ENCODE results near the gene NLK.
"Not testable (repeated sequence)": the region's sequence is repeated elsewhere in the genome, so short reads cannot be mapped to it uniquely, and the experiment has no call there.

The NLK gene

DNA sequence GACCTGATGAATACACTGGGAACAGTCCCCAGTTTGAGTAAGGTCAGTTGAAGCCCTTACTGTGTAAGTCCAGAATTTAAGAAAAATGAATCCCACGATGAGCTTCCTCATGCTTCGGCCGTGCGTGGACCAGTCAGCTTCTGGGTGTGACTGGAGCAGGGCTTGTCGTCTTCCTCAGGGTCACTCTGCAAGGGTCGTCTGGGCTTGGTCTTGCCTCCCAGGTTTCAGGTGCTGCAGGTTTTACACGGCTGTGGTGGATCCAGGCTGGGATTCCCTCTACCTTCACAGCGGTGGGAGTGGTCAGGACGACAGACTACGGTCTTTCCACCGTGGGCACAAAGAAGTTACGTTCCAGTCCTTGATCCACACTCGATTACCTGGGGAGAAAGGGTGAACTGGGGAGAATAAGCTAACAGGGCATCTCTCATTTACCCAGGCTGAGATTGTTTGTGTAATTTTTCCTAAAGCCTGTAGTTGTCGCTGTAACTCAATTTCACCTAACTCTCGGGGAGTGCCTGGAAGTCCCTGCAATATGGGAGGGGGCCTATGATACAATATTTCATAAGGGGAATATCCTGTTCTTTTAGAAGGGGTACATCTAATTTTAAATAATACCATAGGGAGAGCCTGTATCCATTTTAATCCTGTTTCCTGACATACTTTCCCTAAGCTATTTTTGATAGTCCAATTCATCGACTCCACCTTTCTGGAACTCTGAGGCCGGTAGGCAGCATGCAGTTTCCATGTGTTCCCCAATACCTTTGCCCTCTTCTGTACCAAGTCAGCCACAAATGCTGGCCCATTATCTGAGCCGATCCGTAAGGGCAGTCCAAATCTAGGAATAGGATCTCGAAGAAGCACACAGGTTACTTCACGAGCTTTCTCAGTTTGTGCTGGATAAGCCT lies 190.7 kb downstream of the NLK start:
- not testable (repeated sequence) for DNase-seq (ENCODE audit: low read depth)

DNA sequence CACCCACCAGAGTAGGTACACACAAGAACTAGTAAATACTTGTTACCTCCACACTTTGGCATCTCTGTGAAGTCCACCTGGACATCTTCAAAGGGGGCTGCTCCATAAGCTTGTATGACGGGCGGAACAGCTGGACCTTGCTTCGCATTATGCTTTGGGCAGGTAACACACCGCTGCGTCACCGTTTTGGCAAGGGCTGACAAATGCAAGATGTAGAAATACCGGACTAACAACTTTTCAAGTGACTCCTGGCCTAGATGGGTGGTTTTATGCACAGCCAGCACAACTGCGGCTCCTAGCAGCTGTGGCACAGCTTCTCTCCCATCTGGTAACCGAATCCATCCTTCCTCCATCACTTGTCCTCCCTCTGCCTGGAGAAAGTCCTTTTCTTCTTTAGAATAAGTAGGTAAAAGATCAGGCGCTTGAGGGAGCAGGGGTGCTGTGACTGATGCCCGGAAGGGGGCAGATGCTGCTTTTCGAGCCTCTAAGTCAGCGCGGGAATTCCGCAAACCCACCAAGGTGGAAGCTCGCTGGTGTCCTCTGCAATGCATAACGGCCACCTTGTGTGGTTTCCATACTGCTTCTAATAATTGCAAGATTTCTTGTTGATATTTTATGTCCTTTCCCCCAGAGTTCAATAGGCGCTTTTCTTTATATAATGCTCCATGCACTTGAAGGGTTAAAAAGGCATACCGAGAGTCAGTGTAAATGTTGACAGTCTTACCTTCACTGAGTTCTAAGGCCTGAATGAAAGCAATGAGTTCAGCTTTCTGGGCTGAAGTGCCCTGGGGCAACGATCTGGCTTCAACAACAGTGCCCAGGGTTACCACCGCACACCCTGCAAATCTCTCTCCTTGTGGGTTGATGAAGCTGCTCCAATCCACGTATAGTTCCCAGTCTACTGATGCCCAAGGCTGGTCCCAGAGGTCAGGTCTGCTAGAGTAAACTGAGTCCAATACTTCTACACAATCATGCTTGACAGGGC lies 191.7 kb downstream of the NLK start:
- DNase-seq (ENCODE audit: low read depth): not testable (repeated sequence)

DNA sequence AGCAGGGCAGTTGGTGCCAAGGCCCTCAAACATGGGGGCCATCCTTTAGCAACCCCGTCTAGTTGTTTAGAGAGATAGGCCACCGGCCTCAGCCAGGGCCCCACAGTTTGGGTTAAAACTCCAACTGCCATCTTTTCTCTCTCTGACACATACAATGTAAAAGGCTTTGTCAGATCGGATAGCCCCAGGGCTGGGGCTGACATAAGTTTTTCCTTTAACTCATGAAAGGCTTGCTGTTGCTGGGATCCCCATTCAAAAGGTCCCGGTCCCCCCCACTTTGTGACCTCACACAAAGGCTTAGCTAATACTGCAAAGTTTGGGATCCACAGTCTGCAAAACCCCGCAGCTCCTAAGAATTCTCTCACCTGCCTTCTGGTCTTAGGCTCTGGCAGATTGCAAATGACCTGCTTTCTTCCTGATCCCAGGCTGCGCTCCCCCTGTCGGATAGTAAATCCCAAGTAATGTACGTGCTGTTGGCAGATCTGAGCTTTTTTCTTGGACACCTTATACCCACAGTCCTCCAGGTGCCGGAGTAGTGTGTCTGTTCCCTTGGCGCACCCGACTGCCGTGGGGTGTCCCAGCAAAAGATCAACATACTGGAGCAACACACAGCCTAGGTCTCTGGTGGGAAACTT lies 192.7 kb downstream of the NLK start:
- DNase-seq (ENCODE audit: low read depth): not testable (repeated sequence)

GRCh38 chr17:28236033-28236653 lies 193.7 kb downstream of the NLK start:
- DNase-seq (ENCODE audit: low read depth): not testable (repeated sequence)

DNA sequence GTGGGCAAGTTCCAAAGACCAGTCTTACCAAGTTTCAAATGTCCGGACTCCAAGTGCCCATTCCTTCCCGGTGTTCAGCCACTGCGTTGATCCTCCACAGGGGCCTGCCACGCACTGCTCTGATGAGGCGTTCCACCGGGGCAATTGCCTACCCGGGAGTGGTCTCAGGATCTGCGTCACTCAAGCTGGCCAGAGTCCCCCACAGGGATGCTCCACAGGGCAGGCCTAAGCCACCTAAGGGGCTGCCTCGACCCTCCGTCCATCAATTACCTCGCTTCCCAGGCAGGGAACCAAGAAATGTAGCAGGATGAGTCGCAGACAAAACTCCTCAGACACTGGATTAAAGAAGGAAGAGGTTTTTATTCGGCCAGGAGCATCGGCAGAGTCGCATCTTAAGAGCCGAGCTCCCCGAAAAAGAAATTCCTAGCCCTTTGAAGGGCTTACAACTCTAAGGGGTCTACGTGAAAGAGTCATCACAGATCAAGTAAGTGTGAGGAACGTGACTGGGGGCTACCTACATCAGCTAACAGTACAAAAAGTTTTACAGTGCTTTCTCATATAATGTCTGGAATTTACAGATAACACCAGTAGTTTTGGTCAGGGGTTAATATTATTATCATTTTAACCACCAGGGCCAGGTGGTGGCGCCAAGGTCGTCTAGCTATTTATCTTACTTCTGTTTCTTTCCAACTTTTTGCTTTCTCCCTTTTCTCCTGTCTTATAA lies 196.2 kb downstream of the NLK start:
- not testable (repeated sequence) for DNase-seq (ENCODE audit: low read depth)

DNA sequence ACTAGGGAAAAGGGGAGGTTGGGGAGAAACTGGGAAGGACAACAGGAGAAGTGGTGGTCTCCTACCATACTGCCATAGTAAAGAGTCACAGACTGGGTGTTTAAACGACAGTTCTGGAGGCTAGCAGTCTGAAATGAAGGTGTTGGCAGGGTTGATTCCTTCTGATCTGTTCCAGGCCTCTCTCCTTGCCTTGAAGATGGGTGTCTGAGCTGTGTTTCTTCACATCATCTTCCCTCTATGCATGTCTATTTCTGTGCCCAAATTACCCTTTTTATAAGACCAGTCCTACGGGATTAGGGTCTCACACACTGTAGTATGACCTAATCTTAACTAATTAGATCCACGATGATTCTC lies 196.8 kb downstream of the NLK start:
- no peak for DNase-seq (ENCODE audit: low read depth)

DNA sequence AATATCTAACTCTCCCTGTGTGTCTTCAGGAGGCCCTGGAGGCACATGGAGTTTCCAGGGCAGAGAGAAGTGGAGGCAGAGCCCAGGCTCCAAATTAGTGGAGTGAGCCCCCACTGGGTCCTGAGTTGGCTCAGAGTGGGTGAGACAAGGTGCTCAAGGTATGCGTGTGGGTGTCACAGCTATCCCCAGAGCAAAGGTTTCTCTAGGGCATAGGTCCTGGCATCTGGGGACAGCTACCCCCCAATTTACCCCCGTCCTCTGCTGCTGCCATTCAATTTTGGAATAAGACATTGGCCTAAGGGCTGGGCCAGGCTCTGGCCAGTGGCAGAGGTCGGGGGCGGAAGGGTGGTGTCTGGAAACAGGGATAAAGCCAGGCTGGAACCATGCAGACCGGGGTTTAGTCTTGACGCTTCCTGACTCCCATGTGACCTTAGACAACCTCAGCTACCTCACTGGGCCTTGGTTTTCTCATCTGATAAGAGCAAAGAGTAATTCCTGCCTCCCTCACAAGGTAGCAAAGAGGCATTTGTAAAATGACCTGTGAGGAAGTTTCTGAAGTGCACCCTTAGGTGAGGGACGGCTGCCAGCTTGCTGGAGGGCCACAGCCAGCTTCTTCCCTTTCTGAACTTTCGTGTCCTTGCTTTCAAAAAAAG lies 198.3 kb downstream of the NLK start:
- no peak for DNase-seq (ENCODE audit: low read depth)

DNA sequence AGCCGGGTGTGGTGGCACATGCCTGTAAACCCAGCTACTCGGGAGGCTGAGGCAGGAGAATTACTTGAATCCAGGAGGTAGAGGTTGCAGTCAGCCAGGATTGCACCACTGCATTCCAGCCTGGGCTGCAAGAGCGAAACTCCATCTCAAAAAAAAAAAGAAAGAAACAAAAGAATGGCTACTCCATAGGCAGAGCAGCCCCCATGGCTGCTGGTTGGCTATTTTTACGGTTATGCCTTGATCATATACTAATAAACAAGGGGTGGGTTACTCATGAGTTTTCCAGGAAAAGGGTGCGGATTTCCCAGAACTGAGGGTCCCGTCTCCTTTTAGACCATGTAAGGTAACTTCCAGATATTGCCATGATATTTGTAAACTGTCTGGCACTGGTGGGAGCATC lies 200.3 kb downstream of the NLK start:
- DNase-seq (ENCODE audit: low read depth): no peak

- not testable (repeated sequence) for DNase-seq (ENCODE audit: low read depth)
These were observed 200.8 kb downstream of the NLK start for GRCh38 chr17:28243268-28243667.

GRCh38 chr17:28244446-28244845 lies 202.0 kb downstream of the NLK start:
- DNase-seq (ENCODE audit: low read depth): no peak
